ENCODE measurements around the gene ACOT4.

- TF ChIP-seq CTCF (IDR thresholded peaks at IDR 0.05) = no peak
- no peak for TF ChIP-seq EP300 (IDR thresholded peaks at IDR 0.05)
- peak in 2 of 3 donors; percentile 4 to 28 for TF ChIP-seq POLR2AphosphoS5 (IDR thresholded peaks at IDR 0.05)
- no peak for TF ChIP-seq POLR2A (IDR thresholded peaks at IDR 0.05)
Measured at GRCh38 chr14:73612339-73613045, 20.8 kb downstream of the ACOT4 start, which contains the start of gene ACOT6.

All from stomach (tissue), 4 donors.